Stomach (tissue), 9 donors: ENCODE measurements around the gene ANKRD28. TPM values are rescaled to one million over a fixed set of nuclear protein-coding genes. Genes with fewer than 3 reads are reported as not detected.

Experiments
- DNase-seq, 2 donors: peaks; one replicate each; pipeline versions ENCODE4 v3.0.0 to v3.0.0-alpha.2; 2013 to 2019
- H3K27ac ChIP-seq, 5 donors: fragments of 200-600 bp in 4 of 5; sonication (generic) in 4 of 5; one replicate each; pipeline ENCODE4 v1.5.1; 2013 to 2019; ENCODE audit warnings: mild to moderate bottlenecking in 1 of 5, moderate library complexity in 1 of 5
- H3K27me3 ChIP-seq, 3 donors: fragments of 200-600 bp; sonication (generic); one replicate each; pipeline ENCODE4 v1.5.1; 2017 to 2019; ENCODE audit warnings: mixed run types in 1 of 3
- H3K36me3 ChIP-seq, 4 donors: fragments of 200-600 bp; sonication (generic); 1 replicate in 3 of 4; 2 replicates in 1 of 4; pipeline ENCODE4 v1.5.1; 2016 to 2019
- H3K4me1 ChIP-seq, 4 donors: fragments of 200-600 bp; sonication (generic); one replicate each; pipeline ENCODE4 v1.5.1; 2016 to 2019
- H3K4me3 ChIP-seq, 4 donors: fragments of 200-600 bp; sonication (generic) in 3 of 4; one replicate each; pipeline ENCODE4 v1.5.1; 2016 to 2019; ENCODE audit warnings: mild to moderate bottlenecking in 1 of 4
- H3K9me3 ChIP-seq, 4 donors: fragments of 200-600 bp; sonication (generic); one replicate each; pipeline ENCODE4 v1.5.1; 2016 to 2019
- EP300 ChIP-seq: sonication (generic); formaldehyde crosslinking; IDR thresholded peaks from one replicate; pipeline ENCODE4 v1.6.1; 2017; ENCODE audit warnings: antibody characterized with exemption
- POLR2A ChIP-seq, 4 donors: fragments of 450-650 bp; IDR thresholded peaks; one replicate each; pipeline ENCODE4 v1.6.1; 2016; ENCODE audit warnings: antibody characterized with exemption in 4 of 4, control low read depth in 2 of 4, mild to moderate bottlenecking in 1 of 4, moderate library complexity in 1 of 4
- POLR2AphosphoS5 ChIP-seq, 3 donors: sonication (generic); formaldehyde crosslinking; IDR thresholded peaks; one replicate each; pipeline ENCODE4 v1.6.1; 2016; ENCODE audit warnings: antibody characterized with exemption in 3 of 3
- WGBS, 5 donors: extraction: QIAGEN DNeasy Blood & Tissue Kit in 3 of 5; methylation state at CpG; one replicate each; pipeline versions ENCODE4 v1.1.5 to v1.1.7; 2013 to 2018; 5-methylcytosine and 5-hydroxymethylcytosine counted together
- intact Hi-C: fragments of 100-400 bp; cut with DNase I; formaldehyde crosslinking; loops from one replicate; pipeline ENCODE4 v1.15.1; 2023; ENCODE audit warnings: low total_unique reads
- polyA plus RNA-seq, 3 donors: library from polyadenylated mRNA; stranded (reverse); fragments of 200-250 nt; gene quantifications; one replicate each; pipeline ENCODE4 v1.2.3, GENCODE V29; 2013
- total RNA-seq, 5 donors: library from RNA; depleted of rRNA; stranded (reverse); fragments of >200 nt; gene quantifications; one replicate each; pipeline versions ENCODE4 v1.1.0 to v1.2.3, GENCODE V29; 2014 to 2016
- TF ChIP-seq, protein P1 (sequence below), 7 experiments: fragments of 450-650 bp in 4 of 7; fragments of 200-600 bp in 3 of 7; sonication (generic) in 3 of 7; IDR thresholded peaks; one replicate each; pipeline ENCODE4 v1.5.1; 2016 to 2019; ENCODE audit warnings: antibody characterized with exemption in 7 of 7, control low read depth in 2 of 7, mild to moderate bottlenecking in 1 of 7
- donor health status: healthy with polysubstance abuse.
- donor health status: Bipolar disorder and iron deficiency.
- donor health status: healthy.

The ANKRD28 gene
- total and polyA plus RNA-seq, 8 donors: 6.8 to 102 (median 16.6) TPM

GRCh38 chr3:15794303-15794771 is 3.4 kb downstream of the ANKRD28 start:
- H3K36me3 ChIP-seq: no peaks in the 10 kb centered on the region
- WGBS, 5 donors: 44 to 72% (median 66%) methylated on average over 3 of the region's 3 CpGs
- peak in 1 of 2 donors; percentile 23 for DNase-seq
- peak overlapping the region in 4 of 5 donors; percentile 75 to 89 (median 88) for H3K27ac ChIP-seq
- no peaks in the 10 kb centered on the region for H3K9me3 ChIP-seq
- no peaks in the 10 kb centered on the region for H3K27me3 ChIP-seq
- H3K4me3 ChIP-seq: peak overlapping the region in 3 of 4 donors; percentile 34 to 43 (median 36)
- intact Hi-C loops: no loop called here
- H3K4me1 ChIP-seq: peaks cover 9 to 61% (median 19%) of the 10 kb centered on the region in 4 donors
- no peak for TF ChIP-seq EP300
- TF ChIP-seq, protein P1, sequence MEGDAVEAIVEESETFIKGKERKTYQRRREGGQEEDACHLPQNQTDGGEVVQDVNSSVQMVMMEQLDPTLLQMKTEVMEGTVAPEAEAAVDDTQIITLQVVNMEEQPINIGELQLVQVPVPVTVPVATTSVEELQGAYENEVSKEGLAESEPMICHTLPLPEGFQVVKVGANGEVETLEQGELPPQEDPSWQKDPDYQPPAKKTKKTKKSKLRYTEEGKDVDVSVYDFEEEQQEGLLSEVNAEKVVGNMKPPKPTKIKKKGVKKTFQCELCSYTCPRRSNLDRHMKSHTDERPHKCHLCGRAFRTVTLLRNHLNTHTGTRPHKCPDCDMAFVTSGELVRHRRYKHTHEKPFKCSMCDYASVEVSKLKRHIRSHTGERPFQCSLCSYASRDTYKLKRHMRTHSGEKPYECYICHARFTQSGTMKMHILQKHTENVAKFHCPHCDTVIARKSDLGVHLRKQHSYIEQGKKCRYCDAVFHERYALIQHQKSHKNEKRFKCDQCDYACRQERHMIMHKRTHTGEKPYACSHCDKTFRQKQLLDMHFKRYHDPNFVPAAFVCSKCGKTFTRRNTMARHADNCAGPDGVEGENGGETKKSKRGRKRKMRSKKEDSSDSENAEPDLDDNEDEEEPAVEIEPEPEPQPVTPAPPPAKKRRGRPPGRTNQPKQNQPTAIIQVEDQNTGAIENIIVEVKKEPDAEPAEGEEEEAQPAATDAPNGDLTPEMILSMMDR (IDR thresholded peaks at IDR 0.05): no peak
- no peak for TF ChIP-seq POLR2AphosphoS5 (IDR thresholded peaks at IDR 0.05)
- TF ChIP-seq POLR2A (IDR thresholded peaks at IDR 0.05): no peak

GRCh38 chr3:15791525-15791924 is 6.3 kb downstream of the ANKRD28 start:
- Histone ChIP-seq H3K27me3 (no peaks in the 10 kb centered on the region), H3K9me3 (no peaks in the 10 kb centered on the region), H3K27ac (no peak overlapping the region), H3K4me3 (no peak overlapping the region), H3K4me1 (peaks cover 0 to 34% (median 5%) of the 10 kb centered on the region in 4 donors), H3K36me3 (no peaks in the 10 kb centered on the region)
- TF ChIP-seq POLR2A (IDR thresholded peaks at IDR 0.05): no peak
- no peak for TF ChIP-seq EP300
- TF ChIP-seq, protein P1 (IDR thresholded peaks at IDR 0.05): no peak
- no peak for DNase-seq
- 61 to 83% (median 82%) methylated on average over 1 of the region's 1 CpG for WGBS, 5 donors
- intact Hi-C loops: no loop called here

- peaks cover 0 to 12% (median 8%) of the 10 kb centered on the region in 4 donors for H3K4me1 ChIP-seq
- TF ChIP-seq, protein P1 (IDR thresholded peaks at IDR 0.05): no peak
- TF ChIP-seq POLR2A (IDR thresholded peaks at IDR 0.05) (no peak), POLR2AphosphoS5 (IDR thresholded peaks at IDR 0.05) (no peak), EP300 (no peak)
- H3K27me3 ChIP-seq: no peaks in the 10 kb centered on the region
- H3K9me3 ChIP-seq: no peaks in the 10 kb centered on the region
- intact Hi-C loops: no loop called here
- WGBS, 5 donors: 96 to 100% (median 99%) methylated on average over 1 of the region's 1 CpG
- H3K36me3 ChIP-seq: no peaks in the 10 kb centered on the region
- no peak overlapping the region for H3K27ac ChIP-seq
- no peak overlapping the region for H3K4me3 ChIP-seq
- no peak for DNase-seq
These were observed 9.8 kb downstream of the ANKRD28 start for GRCh38 chr3:15787941-15788340.

GRCh38 chr3:15787526-15787925 is 10.3 kb downstream of the ANKRD28 start:
- no peak for DNase-seq
- intact Hi-C loops: no loop called here
- H3K4me1 ChIP-seq: peaks cover 0 to 15% (median 9%) of the 10 kb centered on the region in 4 donors
- 94 to 100% (median 98%) methylated on average over 1 of the region's 1 CpG for WGBS, 5 donors
- TF ChIP-seq POLR2A (IDR thresholded peaks at IDR 0.05): no peak
- H3K27ac ChIP-seq: no peak overlapping the region
- H3K36me3 ChIP-seq: no peaks in the 10 kb centered on the region
- no peak overlapping the region for H3K4me3 ChIP-seq
- H3K27me3 ChIP-seq: no peaks in the 10 kb centered on the region
- no peaks in the 10 kb centered on the region for H3K9me3 ChIP-seq

GRCh38 chr3:15783361-15783969 is 14.3 kb downstream of the ANKRD28 start:
- H3K27ac ChIP-seq: no peak overlapping the region
- TF ChIP-seq, protein P1 (IDR thresholded peaks at IDR 0.05): no peak
- TF ChIP-seq POLR2AphosphoS5 (IDR thresholded peaks at IDR 0.05) (no peak), EP300 (no peak), POLR2A (IDR thresholded peaks at IDR 0.05) (no peak)
- H3K27me3 ChIP-seq: no peaks in the 10 kb centered on the region
- no peak for DNase-seq
- H3K9me3 ChIP-seq: no peaks in the 10 kb centered on the region
- intact Hi-C loops: no loop called here
- 55 to 64% (median 60%) methylated on average over 4 of the region's 4 CpGs for WGBS, 5 donors
- H3K4me3 ChIP-seq: no peak overlapping the region
- H3K4me1 ChIP-seq: peaks cover 0 to 32% (median 17%) of the 10 kb centered on the region in 4 donors
- no peaks in the 10 kb centered on the region for H3K36me3 ChIP-seq
